ENCODE measurements around the gene BAMBI. TPM values are rescaled to one million over a fixed set of nuclear protein-coding genes. Genes with fewer than 3 reads are reported as not detected.
A peak's percentile ranks its signal among the peaks of the same experiment; 100 is the strongest.

Gene BAMBI
- total RNA-seq, 1 donor, result 1.4 TPM

DNA sequence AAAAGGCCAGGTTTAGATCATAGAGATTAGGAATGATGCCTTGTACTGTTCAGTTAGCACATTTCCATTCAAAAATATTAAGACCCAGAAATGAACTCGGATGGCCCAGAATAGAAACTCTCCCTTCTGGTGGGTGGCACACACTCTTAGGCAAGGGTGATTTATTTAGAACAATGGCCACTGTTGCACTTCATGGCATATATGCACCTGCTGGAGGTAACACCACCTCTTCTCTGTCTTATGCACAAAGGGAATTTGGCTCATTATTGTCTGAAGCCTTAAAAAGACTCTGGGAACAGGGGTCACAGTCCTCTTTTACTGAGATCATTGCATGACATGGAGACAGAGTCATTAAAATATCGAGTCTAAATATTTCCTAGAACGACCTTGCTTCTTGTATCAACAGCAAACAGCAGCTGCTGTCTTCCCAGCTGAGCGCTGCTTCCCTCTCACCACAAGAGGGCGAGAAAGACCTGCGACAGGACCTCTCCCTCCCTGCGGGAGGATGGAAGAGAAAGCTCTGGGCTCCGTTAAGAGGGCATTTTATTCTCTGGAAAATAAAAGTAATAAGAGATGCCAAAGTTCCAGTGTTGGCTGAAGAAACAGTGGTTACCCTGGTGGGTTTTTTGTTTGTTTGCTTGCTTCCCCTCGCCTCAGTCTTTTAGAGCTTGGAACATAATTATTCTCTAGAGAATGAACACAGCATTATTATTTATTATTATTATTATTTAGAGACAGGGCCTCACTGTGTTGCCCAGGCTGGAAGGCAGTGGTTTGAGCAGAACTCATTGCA lies 13.5 kb upstream of the BAMBI start:
- H3K4me3 ChIP-seq (ENCODE audit: low read depth, low read length), result no peak overlapping the region
- peak; percentile 89 for DNase-seq (ENCODE audit: low read depth)
- TF ChIP-seq, protein P1, sequence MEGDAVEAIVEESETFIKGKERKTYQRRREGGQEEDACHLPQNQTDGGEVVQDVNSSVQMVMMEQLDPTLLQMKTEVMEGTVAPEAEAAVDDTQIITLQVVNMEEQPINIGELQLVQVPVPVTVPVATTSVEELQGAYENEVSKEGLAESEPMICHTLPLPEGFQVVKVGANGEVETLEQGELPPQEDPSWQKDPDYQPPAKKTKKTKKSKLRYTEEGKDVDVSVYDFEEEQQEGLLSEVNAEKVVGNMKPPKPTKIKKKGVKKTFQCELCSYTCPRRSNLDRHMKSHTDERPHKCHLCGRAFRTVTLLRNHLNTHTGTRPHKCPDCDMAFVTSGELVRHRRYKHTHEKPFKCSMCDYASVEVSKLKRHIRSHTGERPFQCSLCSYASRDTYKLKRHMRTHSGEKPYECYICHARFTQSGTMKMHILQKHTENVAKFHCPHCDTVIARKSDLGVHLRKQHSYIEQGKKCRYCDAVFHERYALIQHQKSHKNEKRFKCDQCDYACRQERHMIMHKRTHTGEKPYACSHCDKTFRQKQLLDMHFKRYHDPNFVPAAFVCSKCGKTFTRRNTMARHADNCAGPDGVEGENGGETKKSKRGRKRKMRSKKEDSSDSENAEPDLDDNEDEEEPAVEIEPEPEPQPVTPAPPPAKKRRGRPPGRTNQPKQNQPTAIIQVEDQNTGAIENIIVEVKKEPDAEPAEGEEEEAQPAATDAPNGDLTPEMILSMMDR (IDR thresholded peaks at IDR 0.05; ENCODE audit: insufficient read depth, low read length), result peak; percentile 99

DNA sequence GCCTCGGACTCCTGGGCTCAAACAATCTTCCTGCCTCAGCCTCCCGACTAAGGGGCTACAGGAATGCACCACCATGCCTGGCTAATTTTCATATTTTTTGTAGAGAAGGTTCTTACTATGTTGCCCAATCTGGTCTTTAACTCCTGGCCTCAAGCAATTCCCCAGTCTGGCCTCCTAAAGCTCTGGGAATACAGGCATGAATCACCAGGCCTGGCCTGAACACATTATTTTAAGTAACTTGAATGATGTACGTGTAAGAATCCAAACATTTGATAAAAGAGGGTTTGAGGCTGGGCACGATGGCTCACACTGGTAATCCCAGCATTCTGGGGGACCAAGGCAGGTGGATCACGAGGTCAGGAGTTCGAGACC lies 13.0 kb upstream of the BAMBI start:
- DNase-seq (ENCODE audit: low read depth), result peak; percentile 88
- no peak overlapping the region for H3K4me3 ChIP-seq (ENCODE audit: low read depth, low read length)
- TF ChIP-seq, protein P1 (IDR thresholded peaks at IDR 0.05; ENCODE audit: insufficient read depth, low read length), result no peak

DNA sequence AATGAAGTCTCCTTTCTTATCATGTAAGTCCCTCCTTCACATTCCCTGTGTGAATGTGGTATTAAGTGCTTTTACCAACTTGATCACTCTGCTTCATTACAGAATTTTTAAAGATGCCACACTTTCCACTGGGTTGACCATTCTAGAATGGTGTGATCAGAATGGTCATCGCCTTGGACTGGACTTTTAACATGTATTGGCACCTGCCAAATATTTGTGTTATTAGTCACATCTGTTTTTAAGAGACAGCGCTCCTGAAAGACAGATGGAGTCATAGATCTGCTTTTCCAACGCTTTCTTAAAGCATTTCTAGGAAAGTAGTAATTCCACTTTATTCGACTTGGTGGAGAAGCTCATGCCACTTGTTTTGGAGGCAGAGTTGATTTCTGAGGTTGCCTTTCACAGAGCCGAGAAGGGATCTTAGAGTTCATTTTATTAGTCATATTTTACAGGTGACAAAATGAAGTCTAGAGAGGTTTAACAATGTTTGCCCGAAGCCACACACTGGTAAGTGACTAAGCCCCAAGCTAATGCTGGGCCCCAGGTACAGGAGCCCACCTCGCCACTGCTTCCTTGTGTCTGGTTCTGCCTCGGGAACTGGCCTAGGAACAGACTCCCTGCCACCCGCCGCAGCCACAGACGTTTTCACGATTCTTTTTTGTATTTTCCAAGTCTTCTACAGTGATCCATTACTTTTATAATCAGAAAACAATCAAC lies 10.4 kb upstream of the BAMBI start:
- TF ChIP-seq, protein P1 (IDR thresholded peaks at IDR 0.05; ENCODE audit: insufficient read depth, low read length), result no peak
- H3K4me3 ChIP-seq (ENCODE audit: low read depth, low read length), result no peak overlapping the region
- no peak for DNase-seq (ENCODE audit: low read depth)

DNA sequence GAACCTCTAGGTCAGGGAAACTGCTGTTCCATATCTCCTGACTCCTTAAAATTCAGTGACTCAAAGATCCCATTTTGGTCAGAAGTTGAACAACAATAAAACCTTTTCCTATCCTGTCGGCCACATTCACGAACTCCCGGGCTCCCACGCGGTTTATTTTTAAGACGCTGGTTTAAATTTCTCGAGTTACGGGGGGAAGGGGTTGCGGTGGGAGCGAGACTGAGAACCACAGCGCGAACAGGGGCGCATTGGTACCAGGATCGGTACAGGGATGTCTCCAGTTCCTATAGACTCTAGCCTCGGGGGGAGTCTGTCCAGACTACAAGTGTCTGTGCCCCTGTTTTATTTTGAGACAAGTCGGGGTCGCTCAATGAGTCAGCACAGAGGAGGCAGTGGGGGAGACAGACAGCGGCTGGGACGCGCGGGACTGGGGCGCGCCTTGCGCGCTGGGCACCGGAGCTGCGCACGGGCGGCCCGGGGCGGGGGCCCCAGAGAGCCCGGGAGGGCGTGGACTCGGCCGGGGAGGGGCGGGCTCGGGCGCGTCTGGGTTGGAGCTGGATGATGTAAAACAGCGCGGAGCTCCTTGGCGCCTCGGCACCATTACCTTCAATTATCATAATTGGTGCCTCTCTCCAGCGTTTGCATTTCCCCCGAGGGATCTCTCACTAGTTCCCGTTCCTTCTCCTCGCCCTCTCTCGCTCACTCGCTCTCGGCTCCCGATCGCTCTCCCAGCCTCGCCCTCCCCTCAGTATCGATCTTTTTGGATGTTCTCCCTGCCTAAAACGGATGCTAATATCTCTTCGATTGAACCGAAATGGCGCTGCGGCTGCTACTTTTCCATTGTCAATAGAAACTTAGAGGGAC lies 8.7 kb upstream of the BAMBI start:
- peak; percentile 31 for DNase-seq (ENCODE audit: low read depth)
- peak overlapping the region; percentile 65 for H3K4me3 ChIP-seq (ENCODE audit: low read depth, low read length)
- TF ChIP-seq, protein P1 (IDR thresholded peaks at IDR 0.05; ENCODE audit: insufficient read depth, low read length), result no peak

DNA sequence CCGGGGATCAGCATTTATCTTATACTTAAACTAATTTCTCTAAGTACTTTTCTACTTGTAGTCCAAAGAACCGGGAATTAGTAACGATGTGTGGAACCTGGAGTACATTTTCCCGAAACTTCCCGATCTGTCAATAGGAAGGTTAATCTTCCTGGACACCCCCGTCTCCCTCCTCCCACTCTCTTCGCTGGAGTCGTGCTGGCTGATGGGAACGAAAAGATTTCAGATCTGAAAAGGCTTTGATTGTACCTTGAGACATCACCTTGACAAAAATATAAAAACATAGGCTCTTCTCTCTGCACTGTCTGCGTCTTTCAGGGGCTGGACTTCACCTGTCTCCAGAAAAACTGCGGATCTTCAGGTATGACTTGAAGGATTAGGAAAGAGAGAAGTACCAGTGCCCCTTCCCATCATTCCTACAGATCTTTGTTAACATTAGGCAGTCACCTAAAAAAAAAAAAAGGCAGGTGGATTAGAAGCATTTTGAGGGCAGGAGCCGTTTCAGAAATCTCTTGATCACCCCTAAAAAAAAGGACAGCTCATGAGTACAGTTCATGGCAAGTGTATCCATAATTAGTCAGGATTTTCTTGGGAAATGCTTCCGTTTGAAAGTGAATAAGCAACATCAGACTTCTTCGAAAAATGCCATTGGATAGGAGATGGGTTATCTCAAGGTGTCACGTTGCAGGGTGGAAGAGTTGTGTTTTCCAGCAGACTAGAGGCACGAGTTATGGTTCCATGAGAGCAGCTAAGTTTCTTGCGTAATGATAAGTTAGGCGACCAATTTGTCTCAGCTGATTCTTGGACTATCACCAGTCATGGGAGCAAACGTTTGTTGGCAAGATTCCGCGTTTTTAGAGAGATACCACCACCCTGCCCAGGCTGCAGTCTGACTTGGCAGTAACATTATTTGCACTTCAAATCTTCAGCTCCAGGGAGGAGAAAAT lies 7.8 kb upstream of the BAMBI start:
- DNase-seq (ENCODE audit: low read depth), result peak; percentile 20
- peak overlapping the region; percentile 65 for H3K4me3 ChIP-seq (ENCODE audit: low read depth, low read length)
- TF ChIP-seq, protein P1 (IDR thresholded peaks at IDR 0.05; ENCODE audit: insufficient read depth, low read length), result no peak

DNA sequence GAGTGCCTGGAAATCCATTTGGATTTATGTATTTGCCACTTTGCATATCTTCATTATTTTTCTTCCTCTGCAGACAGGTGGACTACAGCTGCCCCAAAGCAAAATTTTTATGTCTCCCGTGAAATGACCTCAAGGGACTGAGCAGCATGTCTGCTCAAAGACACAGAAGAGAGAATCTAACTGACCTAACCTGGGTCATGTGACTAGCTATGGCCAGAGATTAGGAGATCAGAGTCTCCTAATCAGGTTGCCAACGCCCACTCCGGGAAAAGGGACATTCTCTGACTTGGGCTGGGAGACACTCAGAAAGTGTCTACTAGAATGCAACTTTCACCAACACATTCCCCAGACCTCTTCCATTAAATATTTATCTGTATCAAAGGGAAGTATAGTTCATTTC lies 2.5 kb upstream of the BAMBI start:
- no peak overlapping the region for H3K4me3 ChIP-seq (ENCODE audit: low read depth, low read length)
- DNase-seq (ENCODE audit: low read depth), result no peak
- TF ChIP-seq, protein P1 (IDR thresholded peaks at IDR 0.05; ENCODE audit: insufficient read depth, low read length), result no peak
